Measurements from ENCODE around the gene MAP2K2.

MAP2K2 gene

DNA sequence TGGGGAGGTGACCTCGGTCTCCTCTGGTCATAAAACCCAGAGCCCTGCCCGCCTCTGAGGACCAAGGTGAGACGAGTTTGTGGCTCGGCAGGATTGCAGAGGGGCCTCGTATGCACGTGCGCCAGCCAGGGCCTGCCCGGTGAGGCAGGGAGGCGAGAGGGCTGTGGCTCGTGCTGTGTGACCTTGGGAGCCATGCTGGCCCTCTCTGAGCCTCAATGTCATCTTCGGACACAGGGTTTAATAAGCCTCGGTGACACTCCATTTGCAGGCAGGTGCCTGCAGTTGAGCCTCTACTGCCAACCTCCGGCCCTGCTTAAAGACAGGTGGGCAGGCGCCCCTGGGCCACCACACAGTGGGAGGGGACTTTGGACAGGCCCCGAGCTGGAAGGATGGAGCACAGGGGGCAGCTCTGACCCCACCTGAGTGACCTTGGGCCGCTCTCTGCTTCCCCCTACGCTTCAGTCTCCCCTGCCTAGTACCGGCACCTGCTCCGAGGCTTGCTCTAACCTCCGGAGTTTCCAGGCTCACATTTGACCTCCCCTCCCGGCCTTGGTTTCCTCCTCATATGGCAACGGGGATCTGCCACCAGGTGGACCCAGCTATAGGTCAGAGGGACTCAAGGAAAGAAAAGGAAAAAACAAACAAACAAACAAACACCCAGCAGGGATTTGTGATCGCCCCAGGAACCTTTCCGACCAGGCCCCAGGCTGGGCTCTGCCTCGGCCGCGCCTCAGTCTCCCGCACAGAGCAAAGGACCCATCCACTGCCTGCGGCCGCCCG lies 60.4 kb downstream of the MAP2K2 start:
- TF ChIP-seq REST (IDR thresholded peaks at IDR 0.05; ENCODE audit: low read depth) (no peak), RAD21 (IDR thresholded peaks at IDR 0.05; ENCODE audit: low read depth) (no peak), FOXM1 (IDR thresholded peaks at IDR 0.05; ENCODE audit: borderline replicate concordance, low read depth) (no peak), NFIC (IDR thresholded peaks at IDR 0.05) (no peak), CREB1 (IDR thresholded peaks at IDR 0.05; ENCODE audit: low read depth) (no peak), TEAD4 (IDR thresholded peaks at IDR 0.05) (no peak), ZBTB7A (IDR thresholded peaks at IDR 0.05; ENCODE audit: low read depth) (no peak), TCF12 (IDR thresholded peaks at IDR 0.05; ENCODE audit: low read depth) (no peak), YY1 (IDR thresholded peaks at IDR 0.05; ENCODE audit: low read depth) (no peak), CEBPB (IDR thresholded peaks at IDR 0.05) (no peak), TAF1 (IDR thresholded peaks at IDR 0.05; ENCODE audit: low read depth) (no peak), EP300 (IDR thresholded peaks at IDR 0.05; ENCODE audit: borderline replicate concordance) (no peak), EGR1 (IDR thresholded peaks at IDR 0.05) (no peak)
- TF ChIP-seq, protein P1, sequence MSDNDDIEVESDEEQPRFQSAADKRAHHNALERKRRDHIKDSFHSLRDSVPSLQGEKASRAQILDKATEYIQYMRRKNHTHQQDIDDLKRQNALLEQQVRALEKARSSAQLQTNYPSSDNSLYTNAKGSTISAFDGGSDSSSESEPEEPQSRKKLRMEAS (IDR thresholded peaks at IDR 0.05), result no peak
- TF ChIP-seq, protein P2, sequence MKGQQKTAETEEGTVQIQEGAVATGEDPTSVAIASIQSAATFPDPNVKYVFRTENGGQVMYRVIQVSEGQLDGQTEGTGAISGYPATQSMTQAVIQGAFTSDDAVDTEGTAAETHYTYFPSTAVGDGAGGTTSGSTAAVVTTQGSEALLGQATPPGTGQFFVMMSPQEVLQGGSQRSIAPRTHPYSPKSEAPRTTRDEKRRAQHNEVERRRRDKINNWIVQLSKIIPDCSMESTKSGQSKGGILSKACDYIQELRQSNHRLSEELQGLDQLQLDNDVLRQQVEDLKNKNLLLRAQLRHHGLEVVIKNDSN (IDR thresholded peaks at IDR 0.05), result no peak

DNA sequence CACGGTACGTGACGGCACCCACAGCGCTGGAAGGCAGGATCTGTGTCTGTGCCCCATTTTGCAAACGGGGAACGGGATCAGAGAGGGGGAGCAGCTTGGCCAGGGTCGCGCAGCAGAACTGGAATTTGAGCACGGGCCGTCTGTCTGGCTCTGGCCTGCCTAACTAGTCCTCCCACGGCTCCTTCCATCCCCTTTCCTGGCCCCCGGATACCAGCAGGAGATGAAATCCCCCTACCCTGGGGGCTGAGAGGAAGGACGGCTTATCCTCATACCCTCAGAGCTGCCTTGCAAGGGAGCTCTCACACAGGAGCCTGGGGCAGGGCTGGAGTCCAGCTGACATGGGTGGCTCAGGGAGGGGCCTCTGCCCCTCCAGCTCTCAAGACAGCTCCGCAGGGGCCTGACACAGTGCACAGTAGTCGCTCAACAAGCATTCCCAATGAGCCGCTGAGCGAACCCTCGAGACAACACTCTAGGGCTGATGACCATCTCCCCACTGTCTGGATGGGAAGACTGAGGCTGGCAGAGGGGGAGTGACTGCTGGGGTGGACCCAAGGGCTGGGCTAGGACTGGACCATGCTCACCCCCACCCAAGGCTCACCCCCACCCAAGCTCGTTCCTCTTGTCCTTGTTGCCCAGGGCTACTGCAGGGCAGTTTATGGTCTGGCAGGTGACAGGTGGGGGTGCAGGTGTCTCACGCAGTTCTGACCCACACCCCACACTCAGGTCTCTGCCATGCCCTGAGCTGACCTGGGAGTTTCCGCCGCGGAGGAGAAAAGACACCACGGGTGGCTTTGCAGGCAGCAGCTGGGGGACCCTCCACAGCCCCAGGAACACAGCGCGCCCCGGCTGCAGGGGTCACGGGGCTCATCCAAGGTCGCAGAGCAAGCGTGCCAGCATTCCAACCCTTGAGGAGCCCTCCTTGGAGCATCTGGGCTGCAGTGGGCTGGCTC lies 61.2 kb downstream of the MAP2K2 start:
- TF ChIP-seq RAD21 (IDR thresholded peaks at IDR 0.05; ENCODE audit: low read depth) (no peak), TCF12 (IDR thresholded peaks at IDR 0.05; ENCODE audit: low read depth) (no peak), CREB1 (IDR thresholded peaks at IDR 0.05; ENCODE audit: low read depth) (no peak), NFIC (IDR thresholded peaks at IDR 0.05) (no peak), EP300 (IDR thresholded peaks at IDR 0.05; ENCODE audit: borderline replicate concordance) (no peak), EGR1 (IDR thresholded peaks at IDR 0.05) (no peak), YY1 (IDR thresholded peaks at IDR 0.05; ENCODE audit: low read depth) (no peak), ZBTB7A (IDR thresholded peaks at IDR 0.05; ENCODE audit: low read depth) (no peak), CEBPB (IDR thresholded peaks at IDR 0.05) (no peak), TEAD4 (IDR thresholded peaks at IDR 0.05) (no peak), TAF1 (IDR thresholded peaks at IDR 0.05; ENCODE audit: low read depth) (no peak), FOXM1 (IDR thresholded peaks at IDR 0.05; ENCODE audit: borderline replicate concordance, low read depth) (no peak), REST (IDR thresholded peaks at IDR 0.05; ENCODE audit: low read depth) (no peak)
- TF ChIP-seq, protein P1 (IDR thresholded peaks at IDR 0.05), result no peak
- TF ChIP-seq, protein P2 (IDR thresholded peaks at IDR 0.05), result no peak

DNA sequence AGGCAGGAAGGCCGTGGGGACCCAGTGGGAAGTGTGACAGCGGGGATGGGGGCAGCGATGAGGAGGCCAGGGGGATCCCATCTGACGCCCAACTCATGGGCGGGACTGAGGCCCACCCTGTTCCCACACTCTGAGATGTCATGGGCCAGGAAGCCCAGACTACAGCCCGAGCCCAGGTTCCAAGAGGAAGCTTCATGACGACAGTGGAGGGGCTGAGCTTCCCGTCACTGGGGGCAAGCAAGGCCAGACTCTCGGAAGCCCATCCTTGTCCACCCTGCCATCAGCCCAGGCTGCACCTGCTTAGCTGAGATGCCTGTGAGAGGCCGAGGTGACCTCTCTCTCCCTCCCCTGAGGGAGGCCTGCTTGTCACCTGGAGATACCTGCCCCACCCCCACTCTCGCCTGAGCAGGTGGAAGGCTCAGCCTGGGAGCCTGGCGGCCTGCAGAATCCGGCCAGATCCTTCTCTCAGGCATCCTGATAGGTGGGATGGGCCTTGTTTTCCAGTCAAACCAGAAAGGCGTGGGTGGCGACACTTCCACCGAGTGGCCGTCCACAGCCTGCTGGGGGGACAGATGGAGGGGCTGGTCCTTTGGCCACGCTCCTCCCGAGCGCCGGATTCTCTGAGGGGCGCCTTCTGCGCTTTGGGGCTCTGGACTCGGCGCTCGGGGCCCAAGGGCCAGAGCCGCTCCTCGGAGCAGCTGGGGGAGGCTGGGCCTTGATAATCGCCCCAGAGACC lies 62.1 kb downstream of the MAP2K2 start:
- TF ChIP-seq TCF12 (IDR thresholded peaks at IDR 0.05; ENCODE audit: low read depth), result no peak
- TF ChIP-seq NFIC (IDR thresholded peaks at IDR 0.05), result no peak
- TF ChIP-seq YY1 (IDR thresholded peaks at IDR 0.05; ENCODE audit: low read depth), result 0 out of 2 replicates have a peak, but pooled peaks have one; percentile 1
- TF ChIP-seq TAF1 (IDR thresholded peaks at IDR 0.05; ENCODE audit: low read depth), result no peak
- no peak for TF ChIP-seq EGR1 (IDR thresholded peaks at IDR 0.05)

DNA sequence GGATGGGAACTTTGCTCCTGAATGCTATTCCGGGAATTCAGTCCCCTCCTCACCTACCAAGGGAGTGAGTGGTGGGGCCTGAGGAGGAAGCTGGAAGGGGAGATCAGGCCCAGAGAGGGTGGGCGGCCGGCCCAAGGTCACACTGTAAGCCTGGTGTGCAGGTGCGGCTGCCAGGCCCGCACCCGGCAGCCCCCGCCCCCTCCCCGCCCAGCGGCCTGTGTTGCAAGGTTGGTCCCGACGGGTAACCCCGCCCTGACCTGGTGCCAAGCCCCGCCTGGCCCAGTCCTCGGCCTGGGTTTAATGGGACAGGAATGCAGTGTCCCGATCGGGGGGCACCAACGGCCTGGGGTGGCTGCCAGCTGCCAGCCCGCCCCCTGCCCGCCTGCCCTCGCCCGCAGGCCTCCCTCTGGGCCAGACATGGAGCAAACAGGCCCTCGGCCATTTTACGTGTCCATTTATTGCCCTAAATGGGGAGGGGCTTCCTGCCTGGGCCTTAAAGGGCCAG lies 62.7 kb downstream of the MAP2K2 start:
- TF ChIP-seq CEBPB (IDR thresholded peaks at IDR 0.05), result peak; percentile 68
- TF ChIP-seq YY1 (IDR thresholded peaks at IDR 0.05; ENCODE audit: low read depth), result peak; percentile 62
- TF ChIP-seq CREB1 (IDR thresholded peaks at IDR 0.05; ENCODE audit: low read depth), result no peak
- no peak for TF ChIP-seq ZBTB7A (IDR thresholded peaks at IDR 0.05; ENCODE audit: low read depth)
- no peak for TF ChIP-seq FOXM1 (IDR thresholded peaks at IDR 0.05; ENCODE audit: borderline replicate concordance, low read depth)
- TF ChIP-seq REST (IDR thresholded peaks at IDR 0.05; ENCODE audit: low read depth), result no peak
- TF ChIP-seq RAD21 (IDR thresholded peaks at IDR 0.05; ENCODE audit: low read depth), result no peak
- 0 out of 2 replicates have a peak, but pooled peaks have one; percentile 9 for TF ChIP-seq TAF1 (IDR thresholded peaks at IDR 0.05; ENCODE audit: low read depth)
- peak; percentile 50; the same call in 1 of the 2 replicates for TF ChIP-seq TEAD4 (IDR thresholded peaks at IDR 0.05)
- TF ChIP-seq, protein P1 (IDR thresholded peaks at IDR 0.05), result no peak
- peak; percentile 33; the same call in 1 of the 2 replicates for TF ChIP-seq NFIC (IDR thresholded peaks at IDR 0.05)
- TF ChIP-seq TCF12 (IDR thresholded peaks at IDR 0.05; ENCODE audit: low read depth), result peak; percentile 37; the same call in 1 of the 2 replicates
- no peak; the same call in 1 of the 2 replicates for TF ChIP-seq EP300 (IDR thresholded peaks at IDR 0.05; ENCODE audit: borderline replicate concordance)

Data from Ishikawa (cell line).